ENCODE data around the gene METTL13. TPM values are rescaled to one million over a fixed set of nuclear protein-coding genes. Genes with fewer than 3 reads are reported as not detected.
A peak's percentile ranks its signal among the peaks of the same experiment; 100 is the strongest.

METTL13 gene
- total and polyA plus RNA-seq, 2 of the 8 experiments (the other 6 are each of a cell fraction or from before 2014, with no cell fraction given) = 38.1 to 66.3 TPM

DNA sequence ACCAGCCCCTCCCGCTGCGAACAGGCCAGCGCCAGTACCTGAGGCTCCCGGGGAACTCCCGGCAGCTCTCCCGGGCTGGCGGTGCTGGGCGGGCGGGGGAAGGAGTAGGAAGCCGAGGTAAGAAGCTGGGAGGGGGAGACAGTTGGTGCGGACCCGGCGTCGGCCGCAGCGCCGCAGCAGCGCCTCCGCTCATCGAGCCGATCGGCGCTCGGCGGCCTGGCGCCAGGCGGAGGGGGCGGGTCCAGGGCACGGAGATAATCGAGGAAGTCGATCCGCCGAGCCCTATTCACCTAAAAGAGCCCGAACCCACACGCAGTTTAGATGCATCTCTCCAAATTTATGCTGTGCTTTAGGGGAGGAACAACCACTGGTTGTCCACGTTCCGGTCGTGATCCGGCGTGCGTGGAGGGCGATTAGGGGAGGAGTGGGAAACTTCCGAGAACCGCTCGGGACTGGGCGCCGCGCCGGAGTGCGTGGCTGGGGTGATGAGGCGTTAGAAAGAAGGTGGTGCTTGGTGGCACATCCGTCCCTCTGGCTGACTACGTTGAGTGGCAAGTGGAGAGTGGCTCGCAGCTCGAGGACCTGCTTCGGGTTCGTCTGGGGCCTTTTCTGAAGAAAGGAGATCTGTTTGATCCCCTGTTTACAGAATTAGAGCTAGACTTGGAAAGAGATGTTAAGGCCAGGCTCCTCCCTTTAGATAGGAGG is 39.4 kb upstream of the METTL13 start, which contains the start of gene VAMP4 (continued):
- TF ChIP-seq GTF2F1 (IDR thresholded peaks at IDR 0.05; ENCODE audit: borderline replicate concordance, low read depth, low read length) = no peak
- no peak for TF ChIP-seq CEBPB (IDR thresholded peaks at IDR 0.05; ENCODE audit: low read depth, low read length)
- TF ChIP-seq, protein P1, sequence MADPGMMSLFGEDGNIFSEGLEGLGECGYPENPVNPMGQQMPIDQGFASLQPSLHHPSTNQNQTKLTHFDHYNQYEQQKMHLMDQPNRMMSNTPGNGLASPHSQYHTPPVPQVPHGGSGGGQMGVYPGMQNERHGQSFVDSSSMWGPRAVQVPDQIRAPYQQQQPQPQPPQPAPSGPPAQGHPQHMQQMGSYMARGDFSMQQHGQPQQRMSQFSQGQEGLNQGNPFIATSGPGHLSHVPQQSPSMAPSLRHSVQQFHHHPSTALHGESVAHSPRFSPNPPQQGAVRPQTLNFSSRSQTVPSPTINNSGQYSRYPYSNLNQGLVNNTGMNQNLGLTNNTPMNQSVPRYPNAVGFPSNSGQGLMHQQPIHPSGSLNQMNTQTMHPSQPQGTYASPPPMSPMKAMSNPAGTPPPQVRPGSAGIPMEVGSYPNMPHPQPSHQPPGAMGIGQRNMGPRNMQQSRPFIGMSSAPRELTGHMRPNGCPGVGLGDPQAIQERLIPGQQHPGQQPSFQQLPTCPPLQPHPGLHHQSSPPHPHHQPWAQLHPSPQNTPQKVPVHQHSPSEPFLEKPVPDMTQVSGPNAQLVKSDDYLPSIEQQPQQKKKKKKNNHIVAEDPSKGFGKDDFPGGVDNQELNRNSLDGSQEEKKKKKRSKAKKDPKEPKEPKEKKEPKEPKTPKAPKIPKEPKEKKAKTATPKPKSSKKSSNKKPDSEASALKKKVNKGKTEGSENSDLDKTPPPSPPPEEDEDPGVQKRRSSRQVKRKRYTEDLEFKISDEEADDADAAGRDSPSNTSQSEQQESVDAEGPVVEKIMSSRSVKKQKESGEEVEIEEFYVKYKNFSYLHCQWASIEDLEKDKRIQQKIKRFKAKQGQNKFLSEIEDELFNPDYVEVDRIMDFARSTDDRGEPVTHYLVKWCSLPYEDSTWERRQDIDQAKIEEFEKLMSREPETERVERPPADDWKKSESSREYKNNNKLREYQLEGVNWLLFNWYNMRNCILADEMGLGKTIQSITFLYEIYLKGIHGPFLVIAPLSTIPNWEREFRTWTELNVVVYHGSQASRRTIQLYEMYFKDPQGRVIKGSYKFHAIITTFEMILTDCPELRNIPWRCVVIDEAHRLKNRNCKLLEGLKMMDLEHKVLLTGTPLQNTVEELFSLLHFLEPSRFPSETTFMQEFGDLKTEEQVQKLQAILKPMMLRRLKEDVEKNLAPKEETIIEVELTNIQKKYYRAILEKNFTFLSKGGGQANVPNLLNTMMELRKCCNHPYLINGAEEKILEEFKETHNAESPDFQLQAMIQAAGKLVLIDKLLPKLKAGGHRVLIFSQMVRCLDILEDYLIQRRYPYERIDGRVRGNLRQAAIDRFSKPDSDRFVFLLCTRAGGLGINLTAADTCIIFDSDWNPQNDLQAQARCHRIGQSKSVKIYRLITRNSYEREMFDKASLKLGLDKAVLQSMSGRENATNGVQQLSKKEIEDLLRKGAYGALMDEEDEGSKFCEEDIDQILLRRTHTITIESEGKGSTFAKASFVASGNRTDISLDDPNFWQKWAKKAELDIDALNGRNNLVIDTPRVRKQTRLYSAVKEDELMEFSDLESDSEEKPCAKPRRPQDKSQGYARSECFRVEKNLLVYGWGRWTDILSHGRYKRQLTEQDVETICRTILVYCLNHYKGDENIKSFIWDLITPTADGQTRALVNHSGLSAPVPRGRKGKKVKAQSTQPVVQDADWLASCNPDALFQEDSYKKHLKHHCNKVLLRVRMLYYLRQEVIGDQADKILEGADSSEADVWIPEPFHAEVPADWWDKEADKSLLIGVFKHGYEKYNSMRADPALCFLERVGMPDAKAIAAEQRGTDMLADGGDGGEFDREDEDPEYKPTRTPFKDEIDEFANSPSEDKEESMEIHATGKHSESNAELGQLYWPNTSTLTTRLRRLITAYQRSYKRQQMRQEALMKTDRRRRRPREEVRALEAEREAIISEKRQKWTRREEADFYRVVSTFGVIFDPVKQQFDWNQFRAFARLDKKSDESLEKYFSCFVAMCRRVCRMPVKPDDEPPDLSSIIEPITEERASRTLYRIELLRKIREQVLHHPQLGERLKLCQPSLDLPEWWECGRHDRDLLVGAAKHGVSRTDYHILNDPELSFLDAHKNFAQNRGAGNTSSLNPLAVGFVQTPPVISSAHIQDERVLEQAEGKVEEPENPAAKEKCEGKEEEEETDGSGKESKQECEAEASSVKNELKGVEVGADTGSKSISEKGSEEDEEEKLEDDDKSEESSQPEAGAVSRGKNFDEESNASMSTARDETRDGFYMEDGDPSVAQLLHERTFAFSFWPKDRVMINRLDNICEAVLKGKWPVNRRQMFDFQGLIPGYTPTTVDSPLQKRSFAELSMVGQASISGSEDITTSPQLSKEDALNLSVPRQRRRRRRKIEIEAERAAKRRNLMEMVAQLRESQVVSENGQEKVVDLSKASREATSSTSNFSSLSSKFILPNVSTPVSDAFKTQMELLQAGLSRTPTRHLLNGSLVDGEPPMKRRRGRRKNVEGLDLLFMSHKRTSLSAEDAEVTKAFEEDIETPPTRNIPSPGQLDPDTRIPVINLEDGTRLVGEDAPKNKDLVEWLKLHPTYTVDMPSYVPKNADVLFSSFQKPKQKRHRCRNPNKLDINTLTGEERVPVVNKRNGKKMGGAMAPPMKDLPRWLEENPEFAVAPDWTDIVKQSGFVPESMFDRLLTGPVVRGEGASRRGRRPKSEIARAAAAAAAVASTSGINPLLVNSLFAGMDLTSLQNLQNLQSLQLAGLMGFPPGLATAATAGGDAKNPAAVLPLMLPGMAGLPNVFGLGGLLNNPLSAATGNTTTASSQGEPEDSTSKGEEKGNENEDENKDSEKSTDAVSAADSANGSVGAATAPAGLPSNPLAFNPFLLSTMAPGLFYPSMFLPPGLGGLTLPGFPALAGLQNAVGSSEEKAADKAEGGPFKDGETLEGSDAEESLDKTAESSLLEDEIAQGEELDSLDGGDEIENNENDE (IDR thresholded peaks at IDR 0.05; ENCODE audit: insufficient replicate concordance, low read length) = no peak
- TF ChIP-seq BCL11A (IDR thresholded peaks at IDR 0.05; ENCODE audit: low read depth in 2 of 2, low read length in 2 of 2) = no peak
- TF ChIP-seq EP300 (IDR thresholded peaks at IDR 0.05; ENCODE audit: borderline replicate concordance in 1 of 2, low read depth in 2 of 2, low read length in 2 of 2) = peak in 1 of 2 experiments; percentile 88; a peak in 1 of 3 replicates
- peak; percentile 33 for TF ChIP-seq NANOG (IDR thresholded peaks at IDR 0.05; ENCODE audit: insufficient read depth, low read depth, low read length, poor library complexity, severe bottlenecking)
